Breast epithelium (tissue), 3 donors: ENCODE measurements around the gene PRKAA2.

Experiments
- POLR2A ChIP-seq: fragments of 450-650 bp; IDR thresholded peaks from one replicate; pipeline ENCODE4 v1.6.1; 2016; ENCODE audit warnings: antibody characterized with exemption, mild to moderate bottlenecking, moderate library complexity
- POLR2AphosphoS5 ChIP-seq, 3 donors: sonication (generic); formaldehyde crosslinking; IDR thresholded peaks; one replicate each; pipeline ENCODE4 v1.6.1; 2017; ENCODE audit warnings: antibody characterized with exemption in 3 of 3
- TF ChIP-seq, protein P1 (sequence below), 3 donors: fragments of 450-650 bp; IDR thresholded peaks; one replicate each; pipeline ENCODE4 v1.5.1; 2016 to 2017; ENCODE audit warnings: antibody characterized with exemption in 3 of 3, mild to moderate bottlenecking in 3 of 3, moderate library complexity in 3 of 3

DNA sequence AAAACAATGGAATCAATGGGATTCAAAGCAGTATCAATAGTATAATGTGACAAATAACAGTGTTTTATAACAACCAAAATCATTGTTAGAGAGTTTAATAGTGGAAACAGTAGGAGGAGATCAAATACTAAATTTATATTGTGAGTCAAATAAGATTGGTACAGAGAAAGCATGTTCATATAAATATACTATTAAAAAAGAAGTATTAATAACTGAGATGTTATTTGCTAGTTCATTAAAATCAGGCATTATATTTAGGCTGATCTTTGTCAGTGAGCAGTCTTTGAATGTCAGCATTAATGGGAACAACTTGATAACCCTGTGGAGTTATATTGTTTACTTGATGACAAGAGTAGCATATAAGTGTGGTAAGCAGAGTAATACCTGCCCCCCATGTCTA is 30.6 kb downstream of the PRKAA2 start:
- TF ChIP-seq, protein P1, sequence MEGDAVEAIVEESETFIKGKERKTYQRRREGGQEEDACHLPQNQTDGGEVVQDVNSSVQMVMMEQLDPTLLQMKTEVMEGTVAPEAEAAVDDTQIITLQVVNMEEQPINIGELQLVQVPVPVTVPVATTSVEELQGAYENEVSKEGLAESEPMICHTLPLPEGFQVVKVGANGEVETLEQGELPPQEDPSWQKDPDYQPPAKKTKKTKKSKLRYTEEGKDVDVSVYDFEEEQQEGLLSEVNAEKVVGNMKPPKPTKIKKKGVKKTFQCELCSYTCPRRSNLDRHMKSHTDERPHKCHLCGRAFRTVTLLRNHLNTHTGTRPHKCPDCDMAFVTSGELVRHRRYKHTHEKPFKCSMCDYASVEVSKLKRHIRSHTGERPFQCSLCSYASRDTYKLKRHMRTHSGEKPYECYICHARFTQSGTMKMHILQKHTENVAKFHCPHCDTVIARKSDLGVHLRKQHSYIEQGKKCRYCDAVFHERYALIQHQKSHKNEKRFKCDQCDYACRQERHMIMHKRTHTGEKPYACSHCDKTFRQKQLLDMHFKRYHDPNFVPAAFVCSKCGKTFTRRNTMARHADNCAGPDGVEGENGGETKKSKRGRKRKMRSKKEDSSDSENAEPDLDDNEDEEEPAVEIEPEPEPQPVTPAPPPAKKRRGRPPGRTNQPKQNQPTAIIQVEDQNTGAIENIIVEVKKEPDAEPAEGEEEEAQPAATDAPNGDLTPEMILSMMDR (IDR thresholded peaks at IDR 0.05): no peak
- no peak for TF ChIP-seq POLR2AphosphoS5 (IDR thresholded peaks at IDR 0.05)
- no peak for TF ChIP-seq POLR2A
